MM.1S (cell line): Measurements from ENCODE around the gene KCNMA1.

ENCODE experiments used
- EZH2 ChIP-seq: fragments of 300-600 bp; sonication (generic); optimal IDR thresholded peaks from 2 replicates; pipeline ENCODE3; 2017; ENCODE audit warnings: low read depth, mild to moderate bottlenecking, antibody characterized with exemption, low read length, mixed read lengths
- EZH2phosphoT487 ChIP-seq: fragments of 300-600 bp; sonication (generic); IDR thresholded peaks from 2 replicates; pipeline ENCODE4 v1.6.1; 2018; ENCODE audit warnings: antibody characterized with exemption, low read length
- TF ChIP-seq, protein P1 (sequence below): fragments of 300-600 bp; sonication (generic); IDR thresholded peaks from 2 replicates; pipeline ENCODE4 v1.5.1; 2016; ENCODE audit warnings: antibody characterized with exemption, low read length, mixed read lengths

DNA sequence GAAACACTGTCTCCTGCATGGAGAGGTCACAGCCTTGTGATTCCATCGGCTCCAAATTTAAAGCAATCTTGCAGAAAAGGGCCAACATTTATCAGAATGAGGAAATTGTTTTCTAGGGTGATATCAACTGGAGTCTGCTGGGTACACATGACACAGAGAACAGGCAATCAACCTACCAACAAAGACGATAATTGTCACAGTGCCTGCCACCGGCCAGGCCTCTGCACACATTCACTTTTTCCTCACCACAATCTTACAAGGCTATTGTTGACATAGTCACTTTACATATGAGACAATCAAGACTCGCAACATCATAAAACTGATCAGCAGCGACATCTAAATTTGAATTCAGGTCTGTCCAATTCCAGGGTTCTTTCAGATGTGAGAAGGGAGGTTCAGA is 189.4 kb downstream of the KCNMA1 start:
- TF ChIP-seq, protein P1, sequence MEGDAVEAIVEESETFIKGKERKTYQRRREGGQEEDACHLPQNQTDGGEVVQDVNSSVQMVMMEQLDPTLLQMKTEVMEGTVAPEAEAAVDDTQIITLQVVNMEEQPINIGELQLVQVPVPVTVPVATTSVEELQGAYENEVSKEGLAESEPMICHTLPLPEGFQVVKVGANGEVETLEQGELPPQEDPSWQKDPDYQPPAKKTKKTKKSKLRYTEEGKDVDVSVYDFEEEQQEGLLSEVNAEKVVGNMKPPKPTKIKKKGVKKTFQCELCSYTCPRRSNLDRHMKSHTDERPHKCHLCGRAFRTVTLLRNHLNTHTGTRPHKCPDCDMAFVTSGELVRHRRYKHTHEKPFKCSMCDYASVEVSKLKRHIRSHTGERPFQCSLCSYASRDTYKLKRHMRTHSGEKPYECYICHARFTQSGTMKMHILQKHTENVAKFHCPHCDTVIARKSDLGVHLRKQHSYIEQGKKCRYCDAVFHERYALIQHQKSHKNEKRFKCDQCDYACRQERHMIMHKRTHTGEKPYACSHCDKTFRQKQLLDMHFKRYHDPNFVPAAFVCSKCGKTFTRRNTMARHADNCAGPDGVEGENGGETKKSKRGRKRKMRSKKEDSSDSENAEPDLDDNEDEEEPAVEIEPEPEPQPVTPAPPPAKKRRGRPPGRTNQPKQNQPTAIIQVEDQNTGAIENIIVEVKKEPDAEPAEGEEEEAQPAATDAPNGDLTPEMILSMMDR: no peak
- TF ChIP-seq EZH2: no peak
- no peak for TF ChIP-seq EZH2phosphoT487
